Body of pancreas (tissue), 4 donors: ENCODE data around the gene AGXT2.

Source experiments
- CTCF ChIP-seq, 7 experiments: fragments of 450-650 bp in 4 of 7; fragments of 200-600 bp in 3 of 7; sonication (generic) in 3 of 7; IDR thresholded peaks; one replicate each; pipeline ENCODE4 v1.5.1; 2016 to 2019; ENCODE audit warnings: antibody characterized with exemption in 7 of 7
- POLR2A ChIP-seq, 3 donors: fragments of 450-650 bp; IDR thresholded peaks; one replicate each; pipeline ENCODE4 v1.6.1; 2016; ENCODE audit warnings: antibody characterized with exemption in 3 of 3, mild to moderate bottlenecking in 2 of 3

GRCh38 chr5:35056686-35057085, 8.9 kb upstream of the AGXT2 start:
- TF ChIP-seq CTCF (IDR thresholded peaks at IDR 0.05) (no peak), POLR2A (IDR thresholded peaks at IDR 0.05) (no peak)
